ENCODE data around the gene PAEP. TPM values are rescaled to one million over a fixed set of nuclear protein-coding genes. Genes with fewer than 3 reads are reported as not detected.

The PAEP gene
- total RNA-seq, 2 donors from 2014 or later, result 3.0 TPM; not detected in 1

DNA sequence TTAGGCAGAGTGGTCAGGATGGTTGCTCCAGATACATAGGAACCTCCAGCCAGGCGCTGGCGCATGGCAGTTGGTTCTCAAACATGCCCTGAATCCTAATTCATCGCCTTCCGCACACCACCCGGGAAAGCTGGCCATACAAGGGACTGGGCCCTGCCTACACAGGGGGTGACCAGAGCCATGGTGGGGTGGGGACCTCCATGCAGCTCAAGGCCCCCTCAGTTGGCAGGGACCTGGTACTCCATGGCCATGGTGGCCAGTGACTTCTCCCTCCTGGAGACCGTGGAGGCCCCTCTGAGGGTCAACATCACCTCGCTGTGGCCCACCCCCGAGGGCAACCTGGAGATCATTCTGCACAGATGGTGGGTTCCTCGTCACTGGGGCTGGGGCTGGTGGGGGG is 26.8 kb downstream of the PAEP start:
- Histone ChIP-seq H3K27ac (no peak overlapping the region), H3K9me3 (no peaks in the 10 kb centered on the region), H3K27me3 (replicated peaks; ENCODE audit: insufficient read depth) (no peaks in the 10 kb centered on the region), H3K4me3 (no peak overlapping the region), H3K4me1 (replicated peaks) (no peaks in the 10 kb centered on the region), H3K36me3 (no peaks in the 10 kb centered on the region)
- TF ChIP-seq POLR2AphosphoS5 (IDR thresholded peaks at IDR 0.05) (no peak), POLR2A (IDR thresholded peaks at IDR 0.05) (no peak)
- TF ChIP-seq, protein P1, sequence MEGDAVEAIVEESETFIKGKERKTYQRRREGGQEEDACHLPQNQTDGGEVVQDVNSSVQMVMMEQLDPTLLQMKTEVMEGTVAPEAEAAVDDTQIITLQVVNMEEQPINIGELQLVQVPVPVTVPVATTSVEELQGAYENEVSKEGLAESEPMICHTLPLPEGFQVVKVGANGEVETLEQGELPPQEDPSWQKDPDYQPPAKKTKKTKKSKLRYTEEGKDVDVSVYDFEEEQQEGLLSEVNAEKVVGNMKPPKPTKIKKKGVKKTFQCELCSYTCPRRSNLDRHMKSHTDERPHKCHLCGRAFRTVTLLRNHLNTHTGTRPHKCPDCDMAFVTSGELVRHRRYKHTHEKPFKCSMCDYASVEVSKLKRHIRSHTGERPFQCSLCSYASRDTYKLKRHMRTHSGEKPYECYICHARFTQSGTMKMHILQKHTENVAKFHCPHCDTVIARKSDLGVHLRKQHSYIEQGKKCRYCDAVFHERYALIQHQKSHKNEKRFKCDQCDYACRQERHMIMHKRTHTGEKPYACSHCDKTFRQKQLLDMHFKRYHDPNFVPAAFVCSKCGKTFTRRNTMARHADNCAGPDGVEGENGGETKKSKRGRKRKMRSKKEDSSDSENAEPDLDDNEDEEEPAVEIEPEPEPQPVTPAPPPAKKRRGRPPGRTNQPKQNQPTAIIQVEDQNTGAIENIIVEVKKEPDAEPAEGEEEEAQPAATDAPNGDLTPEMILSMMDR (IDR thresholded peaks at IDR 0.05), result no peak
- DNase-seq (ENCODE audit: low spot score), result no peak
- intact Hi-C loops (cut with DNase I), result no loop called here
- 92% methylated on average over 6 of the region's 9 CpGs for WGBS

DNA sequence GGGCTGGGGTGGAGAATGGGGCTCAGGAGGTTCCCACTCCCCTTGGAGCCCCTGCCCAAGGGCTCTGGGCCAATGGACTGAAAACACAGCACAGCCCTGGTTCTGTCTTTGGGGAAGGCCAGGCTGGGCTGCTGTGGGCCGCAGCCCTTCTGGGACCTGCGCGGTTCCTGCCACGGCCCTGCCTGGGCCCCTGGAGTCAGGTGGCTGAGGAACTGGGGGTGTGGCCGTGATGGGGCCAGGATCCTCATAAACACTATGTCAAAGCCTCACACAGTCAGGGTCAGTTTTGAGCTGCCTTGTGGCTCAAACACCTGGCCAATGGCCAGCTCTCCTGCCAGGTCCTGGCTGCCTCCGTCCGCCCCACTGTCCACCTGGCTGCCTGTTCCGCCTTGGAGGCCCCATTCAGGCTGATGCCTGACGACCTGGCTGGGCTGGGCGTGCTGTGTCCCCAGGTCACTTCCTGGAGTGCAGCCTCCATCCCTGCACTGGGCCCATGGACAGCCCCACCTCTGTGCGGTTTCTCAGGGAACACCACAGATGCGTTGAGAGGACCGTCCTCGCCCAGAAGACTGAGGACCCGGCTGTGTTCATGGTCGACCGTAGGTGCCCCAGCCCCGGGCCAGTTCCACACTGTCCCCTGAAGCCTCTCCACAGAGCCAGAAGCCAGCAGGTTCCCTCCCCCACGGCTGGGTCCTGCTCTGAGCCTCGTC is 27.5 kb downstream of the PAEP start:
- intact Hi-C loops (cut with DNase I), result no loop called here
- TF ChIP-seq, protein P1 (IDR thresholded peaks at IDR 0.05), result no peak
- TF ChIP-seq POLR2AphosphoS5 (IDR thresholded peaks at IDR 0.05), result no peak
- no peak for TF ChIP-seq POLR2A (IDR thresholded peaks at IDR 0.05)
- Histone ChIP-seq H3K27me3 (replicated peaks; ENCODE audit: insufficient read depth) (no peaks in the 10 kb centered on the region), H3K9me3 (no peaks in the 10 kb centered on the region), H3K4me3 (no peak overlapping the region), H3K4me1 (replicated peaks) (no peaks in the 10 kb centered on the region), H3K36me3 (no peaks in the 10 kb centered on the region), H3K27ac (no peak overlapping the region)
- no peak for DNase-seq (ENCODE audit: low spot score)
- WGBS, result 82% methylated on average over 16 of the region's 20 CpGs

DNA sequence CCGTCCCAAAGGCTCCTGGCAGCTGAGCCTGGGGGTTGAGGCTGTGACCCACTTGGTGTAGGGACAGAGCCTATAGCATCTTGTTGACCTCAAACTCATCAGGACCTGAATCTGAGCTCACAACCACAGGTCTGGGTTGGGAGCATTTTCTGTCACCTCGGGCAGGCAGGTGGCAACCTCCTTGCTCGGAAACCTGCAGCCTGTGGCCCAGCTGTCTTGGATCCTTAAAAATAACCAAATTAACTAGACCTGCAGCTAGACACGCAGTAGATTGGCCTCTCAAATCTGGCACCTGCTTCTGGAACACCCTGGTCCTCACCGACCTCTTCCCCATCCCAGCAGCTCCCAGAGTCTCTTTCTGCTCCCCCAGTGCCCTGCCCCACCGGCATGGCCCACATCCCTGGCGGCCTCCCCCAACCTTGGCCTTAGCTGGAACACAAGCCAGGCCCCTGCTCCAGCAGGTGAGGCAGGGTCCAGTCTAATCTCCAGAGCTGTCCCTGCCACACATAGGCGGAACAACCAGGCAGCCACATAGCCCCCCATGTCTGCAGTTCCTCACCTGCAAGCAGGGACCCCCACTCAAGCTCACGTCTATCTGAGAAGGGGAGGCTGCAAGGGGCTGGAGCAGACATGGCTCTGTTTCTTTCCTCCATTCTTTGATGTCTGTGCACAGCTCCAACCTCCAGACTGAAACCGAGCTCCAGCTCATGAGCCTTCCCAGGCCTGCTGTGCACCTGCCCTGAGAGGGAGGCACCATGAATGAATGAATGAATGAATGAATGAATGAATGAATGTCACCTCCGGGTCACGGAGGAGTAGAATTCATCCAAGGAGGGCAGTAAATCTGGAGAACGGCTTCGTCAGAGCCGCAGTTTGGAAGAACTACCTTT is 28.3 kb downstream of the PAEP start:
- Histone ChIP-seq H3K27ac (no peak overlapping the region), H3K27me3 (replicated peaks; ENCODE audit: insufficient read depth) (no peaks in the 10 kb centered on the region), H3K4me1 (replicated peaks) (no peaks in the 10 kb centered on the region), H3K9me3 (no peaks in the 10 kb centered on the region), H3K4me3 (no peak overlapping the region), H3K36me3 (no peaks in the 10 kb centered on the region)
- DNase-seq (ENCODE audit: low spot score), result no peak
- intact Hi-C loops (cut with DNase I), result no loop called here
- 72% methylated on average over 15 of the region's 15 CpGs for WGBS
- TF ChIP-seq POLR2A (IDR thresholded peaks at IDR 0.05), result no peak
- TF ChIP-seq POLR2AphosphoS5 (IDR thresholded peaks at IDR 0.05), result no peak
- TF ChIP-seq, protein P1 (IDR thresholded peaks at IDR 0.05), result no peak

DNA sequence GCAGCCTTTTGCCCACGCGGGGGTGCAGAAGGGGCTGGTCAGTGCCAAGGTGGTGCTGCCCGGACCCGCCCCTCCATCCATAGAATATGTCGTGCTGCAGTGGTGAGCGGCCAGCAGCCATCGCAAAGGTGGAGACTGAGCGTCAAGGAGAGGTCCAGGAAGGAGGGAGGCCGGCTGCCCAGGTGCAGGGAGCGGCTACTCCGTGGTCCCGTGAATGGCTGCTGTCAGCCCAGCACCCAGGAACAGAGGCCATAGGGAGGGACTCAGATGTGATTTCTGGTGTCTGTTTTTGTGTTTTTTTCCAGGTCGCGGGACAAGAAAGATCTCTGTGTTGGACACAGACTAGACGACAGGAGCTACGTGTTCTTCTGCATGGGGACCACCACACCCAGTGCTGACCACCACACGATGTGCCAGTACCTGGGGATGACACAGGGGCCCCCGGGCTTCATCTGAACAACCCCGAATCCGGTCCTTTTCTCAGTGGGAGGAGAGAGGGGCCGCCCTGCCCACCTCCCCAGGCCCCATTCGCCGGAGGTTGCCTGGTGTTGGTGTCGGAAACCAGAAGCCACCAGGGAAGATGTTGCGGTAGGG is 29.0 kb downstream of the PAEP start:
- TF ChIP-seq POLR2A (IDR thresholded peaks at IDR 0.05) (no peak), POLR2AphosphoS5 (IDR thresholded peaks at IDR 0.05) (no peak)
- WGBS, result 72% methylated on average over 25 of the region's 25 CpGs
- DNase-seq (ENCODE audit: low spot score), result no peak

More for the DNA sequence above, 29.0 kb downstream of the PAEP start:
- Histone ChIP-seq H3K27me3 (replicated peaks; ENCODE audit: insufficient read depth) (no peaks in the 10 kb centered on the region), H3K9me3 (no peaks in the 10 kb centered on the region), H3K4me3 (no peak overlapping the region), H3K27ac (no peak overlapping the region), H3K4me1 (replicated peaks) (no peaks in the 10 kb centered on the region), H3K36me3 (no peaks in the 10 kb centered on the region)
- intact Hi-C loops (cut with DNase I), result no loop called here

Data from prostate gland (tissue), 2 donors.